ENCODE measurements around the gene TNFRSF17. TPM values are rescaled to one million over a fixed set of nuclear protein-coding genes. Genes with fewer than 3 reads are reported as not detected.

TNFRSF17 gene
- total and polyA plus RNA-seq, 2 of the 8 experiments (the other 6 are each of a cell fraction or from before 2014, with no cell fraction given) = not detected

GRCh38 chr16:12017558-12017957 lies 52.5 kb downstream of the TNFRSF17 start:
- Histone ChIP-seq H4K91ac (replicated peaks; ENCODE audit: insufficient read length, low read length) (no peak overlapping the region), H3K9ac (replicated peaks in 1 of 4; ENCODE audit: extremely low read depth in 1 of 4, low read depth in 3 of 4, low read length in 3 of 4) (no peak overlapping the region), H2AFZ (ENCODE audit: low read length) (no peak overlapping the region), H2BK5ac (ENCODE audit: low read depth, low read length) (no peak overlapping the region), H2BK120ac (replicated peaks; ENCODE audit: low read depth, low read length) (no peak overlapping the region), H3K23ac (ENCODE audit: insufficient read length) (no peak overlapping the region), H4K5ac (ENCODE audit: insufficient read length, low read depth, low read length) (no peak overlapping the region), H3K4me1 (replicated peaks in 1 of 4; ENCODE audit: control insufficient read depth in 3 of 4, insufficient read depth in 4 of 4, low read length in 3 of 4) (no peaks in the 10 kb centered on the region), H3K4me3 (ENCODE audit: extremely low read depth in 1 of 4, insufficient read depth in 2 of 4, low read depth in 3 of 4, low read length in 4 of 4) (no peak overlapping the region), H2AK5ac (ENCODE audit: low read depth, low read length) (no peak overlapping the region), H3K23me2 (ENCODE audit: low read depth, low read length) (no peaks in the 10 kb centered on the region), H3K27ac (ENCODE audit: low read depth, low read length) (no peak overlapping the region), H4K20me1 (replicated peaks in 1 of 2; ENCODE audit: control insufficient read depth in 1 of 2, insufficient read depth in 2 of 2, low read length in 2 of 2) (no peaks in the 10 kb centered on the region), H2BK20ac (ENCODE audit: low read length) (no peak overlapping the region), H3K9me3 (ENCODE audit: insufficient read depth in 2 of 2, low read depth in 1 of 2, low read length in 1 of 2) (no peaks in the 10 kb centered on the region), H3K36me3 (ENCODE audit: control insufficient read depth in 2 of 4, insufficient read depth in 4 of 4, low read length in 3 of 4) (no peaks in the 10 kb centered on the region), H3K79me1 (ENCODE audit: low read depth, low read length) (no peaks in the 10 kb centered on the region), H3K27me3 (replicated peaks in 1 of 4; ENCODE audit: control insufficient read depth in 3 of 4, extremely low read depth in 1 of 4, insufficient read depth in 3 of 4, low read length in 3 of 4) (no peaks in the 10 kb centered on the region), H2BK15ac (ENCODE audit: low read length) (no peak overlapping the region), H4K8ac (ENCODE audit: extremely low read depth, insufficient read depth, low read length) (no peak overlapping the region), H3K56ac (replicated peaks; ENCODE audit: insufficient read length, low read depth, low read length) (no peak overlapping the region), H3K4ac (replicated peaks; ENCODE audit: insufficient read length, low read depth, low read length) (no peak overlapping the region), H3K14ac (ENCODE audit: insufficient read length) (no peak overlapping the region), H3K79me2 (ENCODE audit: control insufficient read depth in 1 of 2, insufficient read depth in 2 of 2, low read length in 2 of 2) (no peaks in the 10 kb centered on the region), H3K18ac (ENCODE audit: extremely low read depth, low read length) (no peak overlapping the region), H2BK12ac (ENCODE audit: low read depth, low read length) (no peak overlapping the region), H3K4me2 (ENCODE audit: insufficient read depth in 1 of 2, low read depth in 2 of 2, low read length in 2 of 2) (no peak overlapping the region)
- ChIA-PET POLR2A (ENCODE audit: partially characterized antibody) (interaction anchor here (1.0 kb wide), 1 partner anchor 19 kb away, joined by 3 read pairs; no protein-coding TSS in a partner anchor), CTCF (ENCODE audit: partially characterized antibody) (no interaction called here)
- WGBS, 2 experiments (ENCODE audit: extremely low coverage in 1 of 2, insufficient coverage in 1 of 2, insufficient read length in 1 of 2, insufficient replicate concordance in 2 of 2, low coverage in 1 of 2, low lambda C conversion rate in 2 of 2, missing lambda C conversion rate in 1 of 2) = 91% methylated on average over 5 of the region's 5 CpGs; no CpG with 5 or more reads in 1 of the 2 experiments
- DNase-seq (ENCODE audit: low read depth in 1 of 2, low spot score in 2 of 2) = no peak
- TF ChIP-seq SAP30 (IDR thresholded peaks at IDR 0.05; ENCODE audit: insufficient read depth, insufficient replicate concordance, low read length) = no peak
- TF ChIP-seq, protein P1, sequence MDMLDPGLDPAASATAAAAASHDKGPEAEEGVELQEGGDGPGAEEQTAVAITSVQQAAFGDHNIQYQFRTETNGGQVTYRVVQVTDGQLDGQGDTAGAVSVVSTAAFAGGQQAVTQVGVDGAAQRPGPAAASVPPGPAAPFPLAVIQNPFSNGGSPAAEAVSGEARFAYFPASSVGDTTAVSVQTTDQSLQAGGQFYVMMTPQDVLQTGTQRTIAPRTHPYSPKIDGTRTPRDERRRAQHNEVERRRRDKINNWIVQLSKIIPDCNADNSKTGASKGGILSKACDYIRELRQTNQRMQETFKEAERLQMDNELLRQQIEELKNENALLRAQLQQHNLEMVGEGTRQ (IDR thresholded peaks at IDR 0.05; ENCODE audit: low read length) = no peak
- TF ChIP-seq, protein P2, sequence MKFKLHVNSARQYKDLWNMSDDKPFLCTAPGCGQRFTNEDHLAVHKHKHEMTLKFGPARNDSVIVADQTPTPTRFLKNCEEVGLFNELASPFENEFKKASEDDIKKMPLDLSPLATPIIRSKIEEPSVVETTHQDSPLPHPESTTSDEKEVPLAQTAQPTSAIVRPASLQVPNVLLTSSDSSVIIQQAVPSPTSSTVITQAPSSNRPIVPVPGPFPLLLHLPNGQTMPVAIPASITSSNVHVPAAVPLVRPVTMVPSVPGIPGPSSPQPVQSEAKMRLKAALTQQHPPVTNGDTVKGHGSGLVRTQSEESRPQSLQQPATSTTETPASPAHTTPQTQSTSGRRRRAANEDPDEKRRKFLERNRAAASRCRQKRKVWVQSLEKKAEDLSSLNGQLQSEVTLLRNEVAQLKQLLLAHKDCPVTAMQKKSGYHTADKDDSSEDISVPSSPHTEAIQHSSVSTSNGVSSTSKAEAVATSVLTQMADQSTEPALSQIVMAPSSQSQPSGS (IDR thresholded peaks at IDR 0.05; ENCODE audit: low read length) = no peak
- FAIRE-seq = no peak

All from H1 (cell line).